Liver (tissue), 9 donors: Measurements from ENCODE around the gene DOCK11. TPM values are rescaled to one million over a fixed set of nuclear protein-coding genes. Genes with fewer than 3 reads are reported as not detected.

ENCODE experiments used
- DNase-seq: peaks from one replicate; pipeline ENCODE4 v3.0.0-alpha.2; 2017; ENCODE audit warnings: low spot score
- H3K27ac ChIP-seq, 2 donors: one replicate each; pipeline ENCODE4 v1.7.0; 2013; ENCODE audit warnings: inconsistent platforms in 2 of 2, low read length in 2 of 2, control low read depth in 1 of 2, low read depth in 1 of 2, mild to moderate bottlenecking in 1 of 2
- H3K27me3 ChIP-seq, 4 donors: one replicate each; pipeline versions ENCODE4 v1.6.1 to v1.7.0; 2013; ENCODE audit warnings: low read length in 3 of 4, inconsistent platforms in 1 of 4, mild to moderate bottlenecking in 1 of 4, moderate library complexity in 1 of 4; ENCODE audit not compliant: control insufficient read depth in 4 of 4, insufficient read depth in 4 of 4
- H3K36me3 ChIP-seq, 4 donors: one replicate each; pipeline versions ENCODE4 v1.6.1 to v1.7.0; 2013; ENCODE audit warnings: low read length in 3 of 4, mild to moderate bottlenecking in 3 of 4, low read depth in 1 of 4, moderate library complexity in 1 of 4; ENCODE audit not compliant: control insufficient read depth in 4 of 4, insufficient read depth in 3 of 4
- H3K4me1 ChIP-seq, 4 donors: one replicate each; pipeline versions ENCODE4 v1.6.1 to v1.7.0; 2013; ENCODE audit warnings: low read length in 3 of 4, mild to moderate bottlenecking in 3 of 4, moderate library complexity in 1 of 4; ENCODE audit not compliant: control insufficient read depth in 4 of 4, insufficient read depth in 4 of 4
- H3K4me3 ChIP-seq, 3 donors: one replicate each; pipeline versions ENCODE4 v1.6.1 to v1.7.0; 2013; ENCODE audit warnings: low read length in 3 of 3, control low read depth in 1 of 3, low read depth in 1 of 3, mild to moderate bottlenecking in 1 of 3
- H3K9ac ChIP-seq, 2 donors: one replicate each; pipeline ENCODE4 v1.7.0; 2013; ENCODE audit warnings: low read length in 2 of 2, mild to moderate bottlenecking in 2 of 2, moderate library complexity in 2 of 2, control low read depth in 1 of 2, low read depth in 1 of 2
- H3K9me3 ChIP-seq, 4 donors: one replicate each; pipeline versions ENCODE4 v1.6.1 to v1.7.0; 2013; ENCODE audit warnings: low read length in 3 of 4; ENCODE audit not compliant: control insufficient read depth in 4 of 4
- CTCF ChIP-seq: fragments of 150-350 bp; IDR thresholded peaks from 2 replicates; pipeline ENCODE4 v1.5.1; 2017; ENCODE audit warnings: improper control_type of control experiment, low read depth, low read length; ENCODE audit not compliant: missing input control
- EGR1 ChIP-seq, 2 donors: IDR thresholded peaks; 2 replicates each; pipeline ENCODE4 v1.6.1; 2016 to 2018; ENCODE audit warnings: antibody characterized with exemption in 2 of 2, low read depth in 2 of 2
- FOXA1 ChIP-seq: IDR thresholded peaks from 2 replicates; pipeline ENCODE4 v1.6.1; 2016; ENCODE audit warnings: antibody characterized with exemption
- FOXA2 ChIP-seq: IDR thresholded peaks from 2 replicates; pipeline ENCODE4 v1.6.1; 2016; ENCODE audit warnings: antibody characterized with exemption
- GABPA ChIP-seq, 2 donors: IDR thresholded peaks in 1 of 2; conservative IDR thresholded peaks in 1 of 2; 2 replicates each; pipeline ENCODE4 v1.6.1; 2016; ENCODE audit warnings: antibody characterized with exemption in 2 of 2, mild to moderate bottlenecking in 1 of 2, moderate library complexity in 1 of 2
- HNF4A ChIP-seq, 2 donors: conservative IDR thresholded peaks; 2 replicates each; pipeline ENCODE4 v1.6.1; 2016; ENCODE audit warnings: antibody characterized with exemption in 2 of 2, mild to moderate bottlenecking in 2 of 2
- HNF4G ChIP-seq: IDR thresholded peaks from 2 replicates; pipeline ENCODE4 v1.6.1; 2016; ENCODE audit warnings: antibody characterized with exemption
- JUND ChIP-seq, 2 donors: IDR thresholded peaks; 2 replicates each; pipeline ENCODE4 v1.6.1; 2016; ENCODE audit warnings: antibody characterized with exemption in 2 of 2
- MAX ChIP-seq: IDR thresholded peaks from 2 replicates; pipeline ENCODE4 v1.6.1; 2016; ENCODE audit warnings: antibody characterized with exemption
- NR2F2 ChIP-seq: IDR thresholded peaks from 2 replicates; pipeline ENCODE4 v1.6.1; 2016; ENCODE audit warnings: antibody characterized with exemption
- REST ChIP-seq: IDR thresholded peaks from 2 replicates; pipeline ENCODE4 v1.6.1; 2016; ENCODE audit warnings: antibody characterized with exemption, mild to moderate bottlenecking
- RXRA ChIP-seq, 2 donors: IDR thresholded peaks; 2 replicates each; pipeline ENCODE4 v1.6.1; 2017 to 2018; ENCODE audit warnings: antibody characterized with exemption in 2 of 2, mild to moderate bottlenecking in 1 of 2
- SP1 ChIP-seq: IDR thresholded peaks from 2 replicates; pipeline ENCODE4 v1.6.1; 2018; ENCODE audit warnings: antibody characterized with exemption, mild to moderate bottlenecking
- TAF1 ChIP-seq: conservative IDR thresholded peaks from 2 replicates; pipeline ENCODE4 v1.6.1; 2016; ENCODE audit warnings: antibody characterized with exemption, mild to moderate bottlenecking
- YY1 ChIP-seq: IDR thresholded peaks from 2 replicates; pipeline ENCODE4 v1.6.1; 2016; ENCODE audit warnings: antibody characterized with exemption, mild to moderate bottlenecking
- ZBTB33 ChIP-seq: IDR thresholded peaks from 2 replicates; pipeline ENCODE4 v1.6.1; 2016; ENCODE audit warnings: antibody characterized with exemption
- WGBS: extraction: QIAGEN DNeasy Blood & Tissue Kit; methylation state at CpG from one replicate; pipeline ENCODE4 v1.1.7; 2013; 5-methylcytosine and 5-hydroxymethylcytosine counted together
- polyA plus RNA-seq, 2 donors: library from polyadenylated mRNA; stranded (reverse) in 1 of 2; unstranded in 1 of 2; fragments of 200-250 nt in 1 of 2; fragments of >200 nt in 1 of 2; fragmentation: Nextera tagmentation in 1 of 2; extraction: Ambion mirVana in 1 of 2; gene quantifications; one replicate each; pipeline versions ENCODE4 v1.2.1 to v1.2.3, GENCODE V29; 2013 to 2015
- total RNA-seq, 2 donors: library from RNA; depleted of rRNA; stranded (reverse); fragments of >200 nt; gene quantifications; one replicate each; pipeline ENCODE4 v1.2.3, GENCODE V29; 2014
- donor health status: healthy.
- donor health status: healthy.
- donor health status: healthy.
- donor health status: healthy.
- donor health status: healthy.

DOCK11 gene
- total and polyA plus RNA-seq, 4 donors: 1.3 to 9.3 (median 3.7) TPM

- no peak for DNase-seq
- H3K4me3 ChIP-seq: no peak overlapping the region
- H3K9ac ChIP-seq: no peak overlapping the region
- peak; percentile 47 for TF ChIP-seq FOXA2
- no peak for TF ChIP-seq MAX
- no peak for TF ChIP-seq REST
- peak in 1 of 2 donors; percentile 26 for TF ChIP-seq RXRA (IDR thresholded peaks at IDR 0.05)
- peak in 1 of 2 donors; percentile 19 for TF ChIP-seq HNF4A (conservative IDR thresholded peaks at IDR 0.05)
- H3K9me3 ChIP-seq: no peaks in the 10 kb centered on the region
- 37% methylated on average over 2 of the region's 2 CpGs for WGBS
- no peak overlapping the region for H3K27ac ChIP-seq
- no peaks in the 10 kb centered on the region for H3K36me3 ChIP-seq
- H3K4me1 ChIP-seq: no peaks in the 10 kb centered on the region
- no peaks in the 10 kb centered on the region for H3K27me3 ChIP-seq
Observed at GRCh38 chrX:118612290-118612689, 116.7 kb downstream of the DOCK11 start.

- Histone ChIP-seq H3K9me3 (no peaks in the 10 kb centered on the region), H3K27ac (no peak overlapping the region), H3K4me3 (no peak overlapping the region), H3K27me3 (no peaks in the 10 kb centered on the region), H3K36me3 (no peaks in the 10 kb centered on the region), H3K9ac (no peak overlapping the region), H3K4me1 (no peaks in the 10 kb centered on the region)
- no peak for DNase-seq
- TF ChIP-seq SP1: no peak
- no peak for TF ChIP-seq FOXA2
- TF ChIP-seq CTCF: no peak
- no peak for TF ChIP-seq HNF4A (conservative IDR thresholded peaks at IDR 0.05)
- no peak for TF ChIP-seq ZBTB33
- no peak for TF ChIP-seq FOXA1
- no peak for TF ChIP-seq JUND (IDR thresholded peaks at IDR 0.05)
- no peak for TF ChIP-seq NR2F2
- TF ChIP-seq EGR1 (IDR thresholded peaks at IDR 0.05; ENCODE audit: low read depth in 2 of 2): no peak
- TF ChIP-seq GABPA (IDR thresholded peaks at IDR 0.05 in 1 of 2, conservative IDR thresholded peaks at IDR 0.05 in 1 of 2): no peak
- no peak for TF ChIP-seq YY1
- TF ChIP-seq REST: no peak
- TF ChIP-seq HNF4G: no peak
- TF ChIP-seq TAF1: no peak
- 77% methylated on average over 1 of the region's 1 CpG for WGBS
Observed at GRCh38 chrX:118614150-118614549, 118.5 kb downstream of the DOCK11 start.
